SK-N-SH (cell line): ENCODE results near the gene HSPA14. TPM values are rescaled to one million over a fixed set of nuclear protein-coding genes. Genes with fewer than 3 reads are reported as not detected.

Experiments used
- CTCF ChIA-PET: fragments of 300-600, 350-600 bp; formaldehyde crosslinking; extraction: SDS; loops from one replicate; lab custom pipeline; 2021; lab: Yijun Ruan, JAX
- POLR2A ChIA-PET: fragments of 350-600 bp; sonication (Branson Sonifier 250); formaldehyde crosslinking; extraction: SDS; loops from one replicate; lab custom pipeline; 2020; ENCODE audit warnings: antibody characterized with exemption, inconsistent platforms; lab: Yijun Ruan, JAX
- DNase-seq: peaks from one replicate; pipeline ENCODE4 v3.0.0; 2012
- H2AFZ ChIP-seq: fragments of 200-600 bp; sonication (generic); 2 replicates; pipeline ENCODE4 v1.8.1; 2016; ENCODE audit warnings: antibody characterized with exemption, mild to moderate bottlenecking, low read depth
- H3F3A ChIP-seq: fragments of 200-600 bp; sonication (generic); replicated peaks from 2 replicates; pipeline ENCODE3; 2016; ENCODE audit warnings: antibody characterized with exemption, mild to moderate bottlenecking; ENCODE audit not compliant: insufficient read depth
- H3K27ac ChIP-seq, 2 experiments: fragments of 200-500 bp in 1 of 2; fragments of 200-600 bp in 1 of 2; sonication (Bioruptor generic) in 1 of 2; sonication (generic), shearing (Covaris generic) in 1 of 2; 2 replicates each; pipeline versions ENCODE4 v1.5.1 to v1.6.1; 2014 to 2016; ENCODE audit warnings: low read depth in 2 of 2, inconsistent platforms in 1 of 2, low read length in 1 of 2, mild to moderate bottlenecking in 1 of 2, mixed read lengths in 1 of 2
- H3K27me3 ChIP-seq: fragments of 200-600 bp; sonication (generic), shearing (Covaris generic); 2 replicates; pipeline ENCODE4 v1.6.1; 2016; ENCODE audit warnings: mixed run types; ENCODE audit not compliant: insufficient read depth
- H3K36me3 ChIP-seq, 2 experiments: fragments of 200-500 bp in 1 of 2; fragments of 200-600 bp in 1 of 2; sonication (Bioruptor generic) in 1 of 2; sonication (generic) in 1 of 2; replicated peaks in 1 of 2; 2 replicates each; pipeline versions ENCODE3 to v1.5.1; 2014 to 2016; ENCODE audit warnings: low read length in 1 of 2, mild to moderate bottlenecking in 1 of 2; ENCODE audit not compliant: insufficient read depth in 2 of 2, control insufficient read depth in 1 of 2
- H3K4me1 ChIP-seq, 2 experiments: fragments of 200-500 bp in 1 of 2; fragments of 200-600 bp in 1 of 2; sonication (Bioruptor generic) in 1 of 2; sonication (generic), shearing (Covaris generic) in 1 of 2; 2 replicates each; pipeline versions ENCODE4 v1.5.1 to v1.6.1; 2014 to 2016; ENCODE audit warnings: low read depth in 1 of 2, low read length in 1 of 2, mixed run types in 1 of 2; ENCODE audit not compliant: insufficient read depth in 2 of 2, control insufficient read depth in 1 of 2
- H3K4me2 ChIP-seq: fragments of 200-600 bp; sonication (generic), shearing (Covaris generic); 2 replicates; pipeline ENCODE4 v1.6.1; 2017; ENCODE audit warnings: mixed run types
- H3K4me3 ChIP-seq, 2 experiments: fragments of 200-500 bp in 1 of 2; fragments of 200-600 bp in 1 of 2; sonication (Bioruptor generic) in 1 of 2; sonication (generic), shearing (Covaris generic) in 1 of 2; 2 replicates each; pipeline versions ENCODE4 v1.5.1 to v1.8.1; 2014 to 2016; ENCODE audit warnings: low read depth in 2 of 2, inconsistent platforms in 1 of 2, low read length in 1 of 2, mild to moderate bottlenecking in 1 of 2, mixed read lengths in 1 of 2, moderate library complexity in 1 of 2
- H3K79me2 ChIP-seq: fragments of 200-600 bp; sonication (generic); 2 replicates; pipeline ENCODE4 v1.8.1; 2017; ENCODE audit warnings: mild to moderate bottlenecking; ENCODE audit not compliant: insufficient read depth
- H3K9ac ChIP-seq: fragments of 200-600 bp; sonication (generic); 2 replicates; pipeline ENCODE4 v1.6.1; 2017; ENCODE audit warnings: mixed run types
- H3K9me2 ChIP-seq: fragments of 200-600 bp; sonication (generic); 2 replicates; pipeline ENCODE4 v1.6.1; 2017; ENCODE audit warnings: mixed run types
- H3K9me3 ChIP-seq: fragments of 200-600 bp; sonication (generic); 2 replicates; pipeline ENCODE4 v1.6.1; 2017; ENCODE audit warnings: mixed run types, mild to moderate bottlenecking, moderate library complexity
- H4K20me1 ChIP-seq: fragments of 200-600 bp; sonication (generic); 2 replicates; pipeline ENCODE4 v1.6.1; 2017; ENCODE audit warnings: mild to moderate bottlenecking, mixed run types; ENCODE audit not compliant: insufficient read depth
- CHD2 ChIP-seq: fragments of 150-350 bp; IDR thresholded peaks from 2 replicates; pipeline ENCODE4 v1.6.1; 2018; ENCODE audit warnings: low read length; ENCODE audit not compliant: partially characterized antibody
- FOSL2 ChIP-seq: IDR thresholded peaks from 2 replicates; pipeline ENCODE4 v1.4.0; 2012; ENCODE audit warnings: low read depth, mild to moderate bottlenecking, moderate library complexity, borderline replicate concordance
- FOXJ3 ChIP-seq: sonication (generic); formaldehyde crosslinking; IDR thresholded peaks from 2 replicates; pipeline ENCODE4 v1.5.1; 2020; ENCODE audit warnings: mild to moderate bottlenecking, missing genetic modification reagents
- JUND ChIP-seq: IDR thresholded peaks from 2 replicates; pipeline ENCODE4 v1.4.0; 2012
- MEF2A ChIP-seq: IDR thresholded peaks from 2 replicates; pipeline ENCODE4 v1.4.0; 2012; ENCODE audit warnings: low read depth, borderline replicate concordance
- MXI1 ChIP-seq: IDR thresholded peaks from 2 replicates; pipeline ENCODE4 v1.6.1; 2012; ENCODE audit warnings: mild to moderate bottlenecking, low read depth, low read length, improper control_type of control experiment
- POLR2AphosphoS5 ChIP-seq: IDR thresholded peaks from 2 replicates; pipeline ENCODE4 v1.6.1; 2012; ENCODE audit warnings: low read depth, low read length
- SIN3A ChIP-seq: IDR thresholded peaks from 2 replicates; pipeline ENCODE4 v1.6.1; 2012; ENCODE audit warnings: low read depth, mild to moderate bottlenecking, low read length, moderate library complexity, borderline replicate concordance
- TAF1 ChIP-seq: IDR thresholded peaks from 2 replicates; pipeline ENCODE4 v1.6.1; 2012; ENCODE audit warnings: low read depth, mild to moderate bottlenecking, low read length, moderate library complexity, borderline replicate concordance
- TEAD4 ChIP-seq: IDR thresholded peaks from 2 replicates; pipeline ENCODE4 v1.4.0; 2012; ENCODE audit warnings: mild to moderate bottlenecking, borderline replicate concordance; ENCODE audit not compliant: insufficient read depth
- YY1 ChIP-seq: IDR thresholded peaks from 2 replicates; pipeline ENCODE4 v1.4.0; 2012; ENCODE audit warnings: low read depth, mild to moderate bottlenecking
- ZBTB33 ChIP-seq: IDR thresholded peaks from 2 replicates; pipeline ENCODE4 v1.4.0; 2012; ENCODE audit warnings: low read depth, borderline replicate concordance
- WGBS: methylation state at CpG from one replicate; pipeline ENCODE4 v1.1.6; 2017; ENCODE audit warnings: low lambda C conversion rate; 5-methylcytosine and 5-hydroxymethylcytosine counted together
- polyA plus RNA-seq, 3 experiments: library from polyadenylated mRNA; depleted of rRNA; stranded (reverse); fragments of >200 nt; gene quantifications; 2 replicates each; pipeline ENCODE4 v1.2.3, GENCODE V29; 2012
- TF ChIP-seq, protein P1 (sequence below): IDR thresholded peaks from 2 replicates; pipeline ENCODE4; 2012

Gene HSPA14
- polyA plus RNA-seq, 1 of the 3 experiments (the other 2 are of a cell fraction), result 8.8 TPM

DNA sequence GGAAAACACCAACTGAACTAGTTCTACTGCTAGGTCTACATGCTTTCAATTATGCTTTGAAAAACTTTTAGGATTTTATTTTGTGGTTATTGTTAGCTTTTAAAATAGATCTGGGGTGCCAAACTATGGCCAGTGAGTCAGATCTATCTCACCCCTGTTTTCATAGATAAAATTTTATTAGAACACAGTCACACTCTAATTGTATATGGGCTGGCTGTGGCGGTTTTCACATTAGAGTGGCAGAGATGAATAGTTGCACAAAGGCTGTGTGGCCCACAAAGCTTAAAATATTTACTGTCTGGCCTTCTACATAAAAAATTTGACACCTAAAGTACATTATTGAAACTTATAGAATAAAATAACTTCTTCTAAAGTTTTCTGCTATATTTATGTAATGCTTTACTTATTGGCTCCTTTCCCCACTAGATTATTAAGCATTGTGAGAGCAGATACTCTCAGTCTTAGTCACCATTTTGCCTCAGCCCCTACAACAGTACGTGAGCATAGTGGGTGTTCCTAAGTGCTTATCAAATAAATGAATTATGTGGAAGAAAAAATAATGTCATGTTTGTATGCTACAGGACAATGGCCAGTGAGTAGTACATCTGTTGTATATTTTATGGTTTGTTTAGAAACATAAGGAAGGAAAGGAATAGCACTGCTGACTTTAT is 35.1 kb downstream of the HSPA14 start:
- Histone ChIP-seq H3K79me2 (peaks cover 34% of the 10 kb centered on the region), H3K27me3 (no peaks in the 10 kb centered on the region), H4K20me1 (no peaks in the 10 kb centered on the region), H2AFZ (no peak overlapping the region), H3F3A (peaks cover 28% of the 10 kb centered on the region), H3K27ac (no peak overlapping the region), H3K4me3 (no peak overlapping the region), H3K4me2 (no peak overlapping the region), H3K36me3 (peaks cover 25 to 27% of the 10 kb centered on the region in 2 experiments), H3K9ac (no peak overlapping the region), H3K9me3 (no peaks in the 10 kb centered on the region), H3K4me1 (peaks cover 12% of the 10 kb centered on the region in 2 experiments; a peak in 3 of 4 replicates), H3K9me2 (no peaks in the 10 kb centered on the region; the same call in 1 of the 2 replicates)
- no peak for DNase-seq
- POLR2A ChIA-PET, result no interaction called here
- TF ChIP-seq JUND (0 out of 2 replicates have a peak, but pooled peaks have one; percentile 22), MXI1 (no peak), FOSL2 (no peak)
- CTCF ChIA-PET, result interaction anchor here (1.3 to 1.4 kb wide), 2 partner anchors 30 to 336 kb away, joined by 4 read pairs; no protein-coding TSS in a partner anchor
- 49% methylated on average over 2 of the region's 2 CpGs for WGBS

GRCh38 chr10:14875941-14876340 is 37.8 kb downstream of the HSPA14 start:
- Histone ChIP-seq H3K27ac (no peak overlapping the region), H3K4me1 (peaks cover 18 to 19% of the 10 kb centered on the region in 2 experiments; a peak in 3 of 4 replicates), H3K27me3 (no peaks in the 10 kb centered on the region), H3K9ac (no peak overlapping the region), H3K4me3 (no peak overlapping the region), H3K79me2 (peaks cover 54% of the 10 kb centered on the region), H3K9me2 (no peaks in the 10 kb centered on the region)
- no peak for DNase-seq
- TF ChIP-seq TAF1 (no peak), YY1 (no peak)
- TF ChIP-seq, all 33 proteins: peak for 0
- Histone ChIP-seq H3K9me3 (no peaks in the 10 kb centered on the region), H3K36me3 (peaks cover 11 to 14% of the 10 kb centered on the region in 2 experiments), H3K4me2 (no peak overlapping the region), H2AFZ (no peak overlapping the region), H4K20me1 (no peaks in the 10 kb centered on the region), H3F3A (peaks cover 20% of the 10 kb centered on the region)
- POLR2A ChIA-PET, result no interaction called here
- WGBS, result 97% methylated on average over 12 of the region's 12 CpGs
- CTCF ChIA-PET, result interaction anchor here (0.9 kb wide), 1 partner anchor 9 kb away, joined by 3 read pairs; no protein-coding TSS in a partner anchor

DNA sequence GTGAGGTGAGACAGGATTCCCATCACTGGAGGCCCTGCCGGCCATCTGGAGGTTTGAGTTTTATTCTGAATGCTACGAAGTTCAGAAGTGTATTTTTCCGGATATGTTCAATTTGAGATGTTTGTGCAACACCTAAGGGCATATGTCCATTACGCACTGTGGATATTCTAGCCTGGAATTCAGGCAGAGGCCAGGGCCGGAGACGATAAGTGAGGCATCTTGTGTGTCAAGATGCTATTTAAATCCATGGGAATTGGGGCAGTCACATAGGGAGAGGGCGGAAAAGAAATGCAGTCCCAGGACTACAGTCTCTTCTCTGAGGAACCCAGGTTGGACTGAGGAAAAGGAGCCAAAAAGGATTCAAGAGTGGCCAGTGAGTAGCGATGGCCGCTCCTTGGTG is 38.7 kb downstream of the HSPA14 start:
- POLR2A ChIA-PET, result interaction anchor here (2.8 kb wide), 1 partner anchor 38 kb away, joined by 36 read pairs; the partner anchor contains the start of genes CDNF, HSPA14 and MSANTD7
- no peaks in the 10 kb centered on the region for H3K27me3 ChIP-seq
- no peak overlapping the region for H2AFZ ChIP-seq
- H3K4me2 ChIP-seq, result peak overlapping the region; percentile 91
- peak overlapping the region; percentile 90; the same call in 1 of the 2 replicates for H3K9ac ChIP-seq
- no peak overlapping the region; a peak in 1 of 4 replicates for H3K27ac ChIP-seq
- CTCF ChIA-PET, result no interaction called here
- H3K9me2 ChIP-seq, result no peaks in the 10 kb centered on the region
- H3K4me3 ChIP-seq, result peak overlapping the region; percentile 4 to 88; a peak in 2 of 4 replicates
- DNase-seq, result no peak
- H3K79me2 ChIP-seq, result peaks cover 62% of the 10 kb centered on the region
- H3K9me3 ChIP-seq, result no peaks in the 10 kb centered on the region
- over 99% methylated on average over 9 of the region's 9 CpGs for WGBS
- peaks cover 15% of the 10 kb centered on the region for H3F3A ChIP-seq
- peaks cover 18 to 19% of the 10 kb centered on the region in 2 experiments; a peak in 3 of 4 replicates for H3K4me1 ChIP-seq
- peaks cover 9 to 11% of the 10 kb centered on the region in 2 experiments for H3K36me3 ChIP-seq
- H4K20me1 ChIP-seq, result no peaks in the 10 kb centered on the region
- TF ChIP-seq POLR2AphosphoS5, result no peak
- TF ChIP-seq CHD2, result no peak
- TF ChIP-seq FOXJ3 (CRISPR knock-in tag), result no peak
- TF ChIP-seq ZBTB33, result no peak
- TF ChIP-seq, protein P1, sequence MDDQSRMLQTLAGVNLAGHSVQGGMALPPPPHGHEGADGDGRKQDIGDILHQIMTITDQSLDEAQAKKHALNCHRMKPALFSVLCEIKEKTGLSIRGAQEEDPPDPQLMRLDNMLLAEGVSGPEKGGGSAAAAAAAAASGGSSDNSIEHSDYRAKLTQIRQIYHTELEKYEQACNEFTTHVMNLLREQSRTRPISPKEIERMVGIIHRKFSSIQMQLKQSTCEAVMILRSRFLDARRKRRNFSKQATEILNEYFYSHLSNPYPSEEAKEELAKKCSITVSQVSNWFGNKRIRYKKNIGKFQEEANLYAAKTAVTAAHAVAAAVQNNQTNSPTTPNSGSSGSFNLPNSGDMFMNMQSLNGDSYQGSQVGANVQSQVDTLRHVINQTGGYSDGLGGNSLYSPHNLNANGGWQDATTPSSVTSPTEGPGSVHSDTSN, result no peak
- no peak for TF ChIP-seq FOSL2
- no peak for TF ChIP-seq TEAD4
- no peak for TF ChIP-seq MEF2A
- TF ChIP-seq SIN3A, result no peak
